GM19397 (cell line): Measurements from ENCODE around the gene RASL10B.

Experiments used
- ATAC-seq: cut with Tn5 transposase; IDR thresholded peaks from one replicate; pipeline ENCODE4 v1.9.1; 2021; ENCODE audit warnings: mild to moderate bottlenecking, moderate library complexity; ENCODE audit not compliant: unreplicated experiment

RASL10B gene

GRCh38 chr17:35763767-35764122 is 32.3 kb downstream of the RASL10B start:
- ATAC-seq, result no peak

- peak; percentile 79 for ATAC-seq
Observed at GRCh38 chr17:35764123-35764991, 32.9 kb downstream of the RASL10B start.

GRCh38 chr17:35765086-35765710 is 33.8 kb downstream of the RASL10B start:
- no peak for ATAC-seq

DNA sequence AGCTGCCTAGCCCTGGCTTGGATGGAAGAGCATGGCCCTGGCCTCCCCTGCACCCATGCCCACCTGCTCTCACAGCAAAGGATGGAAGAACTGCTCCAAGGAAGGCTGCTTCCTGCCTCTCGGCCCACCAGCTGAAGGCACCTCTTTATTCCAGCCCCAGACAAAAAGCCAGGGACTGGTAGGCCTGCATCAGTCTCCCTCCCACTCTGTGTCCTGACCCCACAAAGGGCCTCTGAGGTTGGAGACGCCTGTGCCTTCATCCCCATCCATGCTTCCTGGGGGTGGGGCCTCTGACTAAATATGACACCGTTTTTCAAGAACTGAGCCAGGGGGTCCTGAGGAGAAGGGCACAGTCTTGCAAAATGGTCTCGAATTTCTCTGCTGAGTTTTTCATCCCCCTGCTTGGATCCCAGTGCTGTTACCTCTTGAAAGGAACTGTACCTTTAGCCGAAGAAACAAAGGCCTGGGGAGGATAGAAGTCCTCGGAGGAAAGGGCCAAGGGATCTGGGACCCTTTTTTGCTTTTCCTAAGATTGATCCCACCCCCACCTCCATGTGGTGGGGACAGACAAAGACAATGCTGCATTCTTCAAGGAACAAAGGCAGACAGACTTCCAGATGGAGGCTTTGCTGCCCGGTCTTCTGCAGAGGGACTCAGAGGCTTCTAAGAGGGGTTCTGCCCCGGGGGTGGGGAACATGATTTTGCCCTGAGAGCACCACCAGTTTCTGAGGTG is 34.5 kb downstream of the RASL10B start:
- ATAC-seq, result no peak

- no peak for ATAC-seq
Observed at GRCh38 chr17:35766489-35766877, 35.0 kb downstream of the RASL10B start.

DNA sequence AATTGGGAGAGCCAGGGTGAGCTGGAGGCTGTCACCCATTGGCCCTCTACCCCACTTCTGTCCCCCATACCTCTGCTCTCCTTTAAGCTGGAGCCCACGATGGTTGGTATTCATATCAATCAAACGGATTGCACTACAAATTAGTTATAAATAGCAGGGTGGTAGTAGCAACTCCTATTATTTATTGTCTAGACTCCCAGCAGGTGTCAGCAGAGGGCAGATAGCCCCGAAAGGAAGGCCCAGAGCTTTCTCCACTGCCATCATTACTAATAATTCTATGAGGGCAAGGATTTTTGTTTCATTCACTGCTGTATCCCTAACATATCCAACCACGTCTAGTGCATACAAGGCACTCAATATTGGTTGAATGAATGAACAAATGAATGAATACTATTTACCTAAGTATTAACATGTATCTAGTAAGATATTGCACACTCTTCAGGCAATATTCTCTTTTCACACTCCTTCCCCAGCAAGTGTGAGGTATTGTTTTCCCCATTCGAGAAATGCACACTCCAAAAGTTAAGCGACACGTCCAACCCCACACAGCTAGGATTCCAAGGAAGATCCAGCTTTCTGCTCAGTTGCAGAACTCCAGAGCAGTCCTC is 35.6 kb downstream of the RASL10B start:
- ATAC-seq, result no peak

DNA sequence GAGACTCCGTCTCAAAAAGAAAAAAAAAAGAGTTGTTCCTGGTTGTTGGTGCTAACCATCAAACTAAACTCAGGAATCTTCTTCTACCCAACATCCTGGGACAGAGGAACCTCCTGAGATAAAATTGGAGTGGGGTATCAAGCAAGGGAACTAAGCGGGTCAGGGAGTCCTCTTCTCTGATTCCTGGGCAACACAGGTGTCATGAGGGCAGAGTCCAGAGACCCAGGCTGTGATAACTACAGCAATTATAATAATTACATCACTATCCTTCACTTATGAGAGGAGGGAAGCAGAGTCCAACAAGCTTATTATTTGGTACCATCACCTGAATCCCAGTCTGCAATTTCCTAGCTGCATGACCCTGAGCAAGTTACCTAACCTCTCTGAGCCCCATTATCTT is 37.4 kb downstream of the RASL10B start:
- ATAC-seq, result no peak

DNA sequence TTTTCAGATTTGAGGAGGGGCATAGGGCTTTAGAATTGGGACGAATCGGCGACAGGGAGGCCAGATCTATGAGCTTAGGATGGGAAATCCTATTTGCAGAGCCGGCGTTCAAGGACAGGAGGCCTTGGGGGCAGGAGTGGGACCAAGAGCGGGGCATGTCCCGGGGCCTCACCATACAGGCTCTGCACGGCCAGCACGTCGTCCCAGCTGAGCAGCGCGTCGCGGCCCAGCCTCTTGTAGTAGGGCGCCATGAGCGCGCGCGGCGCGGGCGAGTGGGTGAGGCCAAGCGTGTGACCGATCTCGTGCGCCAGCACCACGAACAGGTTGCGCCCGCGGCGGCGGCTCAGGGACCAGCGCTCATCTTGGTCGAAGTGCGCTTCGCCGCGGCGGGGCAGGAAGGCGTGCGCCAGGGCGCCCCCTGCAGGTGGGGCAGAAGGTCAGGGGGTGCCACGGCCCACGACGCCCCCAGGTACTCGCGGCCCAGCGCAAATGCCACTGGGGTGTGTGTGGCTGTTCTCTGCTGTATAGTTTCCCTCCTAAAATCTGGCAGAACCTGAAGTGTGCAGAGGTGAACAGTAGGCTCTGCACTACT is 38.6 kb downstream of the RASL10B start:
- no peak for ATAC-seq

DNA sequence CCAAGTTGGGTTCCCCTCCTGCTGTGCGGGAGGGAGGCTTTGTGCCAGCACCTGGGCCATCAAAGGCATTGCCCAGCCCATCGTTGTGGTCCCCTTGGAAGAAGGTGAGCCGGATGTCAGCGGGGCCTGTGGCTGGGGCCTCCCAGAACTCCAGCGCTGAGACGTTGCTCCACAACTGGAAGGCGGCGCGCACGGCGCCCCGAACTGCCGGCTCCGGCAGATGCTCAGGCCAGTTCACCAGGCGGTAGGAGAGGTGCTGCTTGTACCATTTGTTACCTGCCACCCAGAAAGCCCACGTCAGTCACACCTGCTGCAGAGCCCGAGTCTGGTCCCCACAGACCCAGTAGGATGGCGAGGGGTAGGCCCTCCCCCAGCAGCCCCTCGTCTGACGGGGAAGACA is 41.7 kb downstream of the RASL10B start:
- ATAC-seq, result no peak

DNA sequence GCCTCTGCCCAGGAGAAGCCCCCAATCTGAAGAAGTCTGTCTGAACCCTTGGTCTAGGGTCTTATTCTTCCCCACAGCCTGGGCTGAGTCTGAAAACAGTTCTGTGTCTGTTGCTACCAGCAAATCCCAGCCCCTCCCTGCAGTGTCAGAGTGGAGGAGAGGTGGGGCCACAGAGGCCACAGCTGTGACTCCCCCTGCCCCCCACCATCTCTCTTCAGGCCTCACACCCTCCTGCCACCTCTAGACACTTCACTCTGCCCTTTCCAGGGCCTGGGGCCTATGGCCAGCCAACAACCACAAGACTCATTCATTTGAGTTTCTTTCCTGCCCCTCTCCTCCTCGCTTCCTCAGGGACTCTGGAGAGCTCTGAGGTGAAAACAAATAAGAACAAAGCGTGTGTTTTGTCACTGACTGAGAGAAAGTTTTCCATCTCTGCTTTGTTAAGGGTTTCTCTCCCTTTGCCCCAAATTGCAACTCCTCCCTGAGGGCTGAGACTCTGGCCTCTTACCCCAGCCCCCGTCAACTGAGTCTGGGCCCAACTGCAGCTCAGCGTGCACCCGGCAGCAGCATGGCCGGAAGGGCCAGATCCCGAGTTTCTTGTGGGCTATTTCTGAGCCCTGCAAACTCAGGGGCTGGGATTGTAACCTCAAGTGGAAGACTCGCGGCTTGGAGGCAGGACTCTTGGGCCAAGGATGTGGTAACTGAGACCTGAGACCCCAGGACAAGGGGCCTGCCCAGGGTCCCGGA is 42.4 kb downstream of the RASL10B start:
- no peak for ATAC-seq

- no peak for ATAC-seq
Observed at GRCh38 chr17:35774499-35774898, 43.1 kb downstream of the RASL10B start.

DNA sequence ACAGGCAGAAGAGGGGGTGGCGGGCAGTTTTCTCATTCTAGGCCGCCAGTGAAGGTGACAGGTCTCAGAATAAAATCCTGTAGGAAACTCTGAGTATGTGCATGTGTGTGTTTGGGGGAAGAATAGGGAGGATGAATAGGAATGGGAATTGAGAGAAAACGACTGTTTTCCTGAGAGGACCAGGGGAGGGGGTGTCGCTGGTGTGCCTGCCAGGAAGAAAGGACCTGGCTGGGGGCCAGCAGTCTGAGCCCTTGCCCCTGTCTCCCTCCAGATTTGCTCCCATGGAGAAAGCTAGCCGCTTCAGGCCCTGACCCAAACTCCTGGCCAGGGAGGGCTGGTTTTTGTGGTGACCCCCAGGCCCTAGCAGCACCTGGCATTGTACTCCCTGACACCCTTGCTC is 43.6 kb downstream of the RASL10B start:
- no peak for ATAC-seq

DNA sequence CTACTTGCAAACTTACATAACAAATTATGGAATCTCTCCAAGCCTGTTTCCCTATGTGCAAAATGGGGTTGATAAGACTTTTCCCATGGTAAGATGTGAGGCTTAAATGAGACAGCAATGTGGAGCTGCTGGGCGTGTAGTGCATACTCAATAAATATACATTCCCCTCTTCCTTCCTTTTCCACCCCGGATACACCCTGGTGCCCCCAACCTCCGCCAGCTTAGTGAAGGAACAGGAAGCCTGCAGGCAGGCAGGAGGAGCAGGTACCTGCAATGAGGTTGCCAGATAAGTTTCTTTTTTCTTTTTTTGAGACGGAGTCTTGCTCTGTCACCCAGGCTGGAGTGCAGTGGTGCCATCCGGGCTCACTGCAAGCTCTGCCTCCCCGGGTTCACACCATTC is 44.1 kb downstream of the RASL10B start:
- ATAC-seq, result no peak

DNA sequence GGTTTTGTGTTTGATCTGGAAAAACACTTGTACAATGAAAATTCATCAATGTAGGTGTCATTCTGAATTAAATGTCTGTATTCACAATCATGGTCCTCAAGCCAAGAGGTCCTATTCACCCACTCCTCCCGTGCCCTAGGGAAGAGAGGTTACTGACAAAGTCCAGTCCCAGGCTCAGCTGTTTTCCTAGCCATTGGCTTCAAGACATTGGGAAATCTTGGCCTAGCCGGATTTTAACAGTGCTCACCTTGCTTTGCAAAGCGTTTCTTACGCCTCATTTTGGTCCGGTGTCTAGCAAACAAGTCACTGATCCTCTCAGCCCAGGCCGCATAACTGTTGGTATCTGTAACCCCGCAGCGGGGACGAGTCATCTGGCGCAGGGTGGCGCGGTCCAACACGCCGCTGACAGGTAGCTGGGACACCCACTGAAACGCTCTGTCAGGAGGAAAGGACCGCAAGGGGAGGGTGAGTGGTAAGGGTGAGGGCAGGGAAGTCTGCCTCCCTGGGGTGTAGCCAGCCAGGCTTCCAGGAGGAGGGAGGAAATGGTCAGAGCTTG is 47.3 kb downstream of the RASL10B start:
- no peak for ATAC-seq

DNA sequence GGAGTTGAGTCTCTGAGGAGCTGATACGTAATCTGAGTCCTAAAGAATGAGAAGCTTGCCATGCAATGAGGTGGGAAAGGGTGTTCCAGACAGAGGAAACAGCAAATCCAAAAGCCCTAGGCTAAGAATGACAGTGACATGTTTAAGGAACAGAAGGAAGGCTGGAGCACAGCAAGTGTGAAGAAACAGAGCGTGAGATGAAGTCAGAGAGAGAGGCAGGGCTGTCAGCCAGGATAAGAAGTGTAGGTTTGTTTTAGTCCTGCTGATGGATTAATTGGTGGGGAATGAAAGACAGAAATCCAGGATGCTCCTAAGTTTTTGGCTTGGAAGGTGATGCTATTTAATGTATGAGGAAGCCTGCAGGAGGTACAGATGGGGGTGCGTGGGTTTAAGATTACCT is 49.5 kb downstream of the RASL10B start:
- no peak for ATAC-seq

DNA sequence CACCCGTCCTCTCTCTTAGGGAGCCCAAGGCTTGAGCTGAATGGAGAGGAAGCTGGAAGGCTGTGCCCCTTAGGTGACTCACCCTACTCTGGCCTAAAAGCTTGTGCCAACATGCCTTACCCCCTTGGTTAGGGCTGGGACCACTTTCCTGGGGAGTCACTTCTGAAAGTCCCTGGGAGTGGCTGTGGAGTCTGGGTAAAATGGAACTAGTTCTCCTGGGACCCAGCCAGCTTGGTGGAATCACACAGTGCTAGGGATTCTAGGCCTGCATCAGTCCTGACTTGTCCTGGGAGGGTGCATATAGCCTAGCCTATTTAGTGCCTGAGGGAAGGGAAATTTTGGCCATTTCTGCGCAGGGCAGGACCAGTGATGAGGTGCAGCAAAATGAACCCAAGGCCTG is 53.5 kb downstream of the RASL10B start:
- ATAC-seq, result no peak

- no peak for ATAC-seq
Observed at GRCh38 chr17:35786941-35787432, 55.5 kb downstream of the RASL10B start.

- ATAC-seq, result no peak
Observed at GRCh38 chr17:35788477-35789368, 57.3 kb downstream of the RASL10B start.

DNA sequence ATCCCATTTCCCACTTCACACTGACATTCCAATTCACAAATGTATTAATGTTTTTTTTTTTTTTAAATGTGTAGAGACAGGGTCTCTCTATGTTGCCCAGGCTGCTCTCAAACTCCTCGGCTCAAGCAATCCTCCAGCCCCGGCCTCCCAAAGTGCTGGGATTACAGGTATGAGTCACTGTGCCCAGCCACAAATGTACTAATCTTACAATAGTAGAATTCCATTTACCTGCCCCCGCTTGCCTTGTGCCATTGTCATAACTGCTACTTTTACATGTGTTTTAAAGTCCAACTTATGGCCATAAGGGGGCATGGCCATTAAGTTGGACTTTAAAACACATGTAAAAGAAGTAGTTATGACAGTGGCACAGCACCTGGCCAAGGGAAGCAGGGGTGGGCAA is 59.4 kb downstream of the RASL10B start:
- no peak for ATAC-seq
